NCI-H524 (cell line): ENCODE data around the gene SORCS3.

Experiments
- DNase-seq, 2 experiments: peaks; one replicate each; lab custom pipeline; 2025; lab: John Stamatoyannopoulos, UW

SORCS3 gene

GRCh38 chr10:104850023-104850422 lies 208.9 kb downstream of the SORCS3 start:
- no peak for DNase-seq

- no peak for DNase-seq
These were observed 227.0 kb downstream of the SORCS3 start for GRCh38 chr10:104867966-104868598.

GRCh38 chr10:104872691-104873090 lies 231.6 kb downstream of the SORCS3 start:
- DNase-seq = no peak

GRCh38 chr10:104873161-104873560 lies 232.1 kb downstream of the SORCS3 start:
- no peak for DNase-seq

GRCh38 chr10:104875561-104875960 lies 234.5 kb downstream of the SORCS3 start:
- DNase-seq = no peak

- no peak for DNase-seq
These were observed 239.7 kb downstream of the SORCS3 start for GRCh38 chr10:104880624-104881398.

GRCh38 chr10:104881740-104882139 lies 240.7 kb downstream of the SORCS3 start:
- no peak for DNase-seq

GRCh38 chr10:104892879-104893617 lies 252.0 kb downstream of the SORCS3 start:
- DNase-seq = no peak

- DNase-seq = no peak
These were observed 252.6 kb downstream of the SORCS3 start for GRCh38 chr10:104893701-104894100.

GRCh38 chr10:104894681-104895080 lies 253.6 kb downstream of the SORCS3 start:
- DNase-seq = no peak

- DNase-seq = no peak
These were observed 254.5 kb downstream of the SORCS3 start for GRCh38 chr10:104895541-104895940.

- no peak for DNase-seq
These were observed 254.9 kb downstream of the SORCS3 start for GRCh38 chr10:104895981-104896380.

- no peak for DNase-seq
These were observed 256.6 kb downstream of the SORCS3 start for GRCh38 chr10:104897696-104898095.

- DNase-seq = no peak
These were observed 258.7 kb downstream of the SORCS3 start for GRCh38 chr10:104899779-104900178.

GRCh38 chr10:104903433-104903832 lies 262.3 kb downstream of the SORCS3 start:
- DNase-seq = no peak

GRCh38 chr10:104904753-104905323 lies 263.7 kb downstream of the SORCS3 start:
- no peak for DNase-seq

- DNase-seq = no peak
These were observed 265.0 kb downstream of the SORCS3 start for GRCh38 chr10:104906112-104906511.

GRCh38 chr10:104907521-104907920 lies 266.4 kb downstream of the SORCS3 start:
- no peak for DNase-seq

- no peak for DNase-seq
These were observed 267.5 kb downstream of the SORCS3 start for GRCh38 chr10:104908581-104908980.

- no peak for DNase-seq
These were observed 269.6 kb downstream of the SORCS3 start for GRCh38 chr10:104910712-104911111.

- DNase-seq = no peak
These were observed 272.3 kb downstream of the SORCS3 start for GRCh38 chr10:104913390-104913789.

- no peak for DNase-seq
These were observed 279.4 kb downstream of the SORCS3 start for GRCh38 chr10:104920476-104920875.

- no peak for DNase-seq
These were observed 280.7 kb downstream of the SORCS3 start for GRCh38 chr10:104921763-104922162.
